ENCODE results near the gene SLC52A3.

SLC52A3 gene

DNA sequence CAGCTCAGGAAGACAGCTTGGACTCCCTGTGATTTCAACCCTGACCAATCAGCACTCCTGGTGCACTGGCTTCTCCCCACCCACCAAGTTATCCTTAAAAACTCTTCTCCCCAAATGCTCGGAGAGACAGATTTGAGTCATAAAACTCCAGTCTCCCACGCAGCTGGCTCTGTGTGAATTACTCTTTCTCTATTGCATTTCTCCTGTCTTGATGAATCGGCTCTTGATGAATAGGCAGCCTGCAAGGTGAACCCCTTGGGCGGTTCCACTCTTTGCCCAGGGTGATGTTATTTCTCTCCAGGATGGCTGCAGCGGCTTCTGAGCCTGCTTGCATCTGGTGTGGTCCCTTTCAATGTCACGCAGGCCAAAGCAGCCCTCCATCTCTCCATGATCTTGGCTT, 12.4 kb downstream of the SLC52A3 start:
- H3K4me3 ChIP-seq (replicated peaks; ENCODE audit: low read depth, low read length): no peak overlapping the region
- TF ChIP-seq, protein P1, sequence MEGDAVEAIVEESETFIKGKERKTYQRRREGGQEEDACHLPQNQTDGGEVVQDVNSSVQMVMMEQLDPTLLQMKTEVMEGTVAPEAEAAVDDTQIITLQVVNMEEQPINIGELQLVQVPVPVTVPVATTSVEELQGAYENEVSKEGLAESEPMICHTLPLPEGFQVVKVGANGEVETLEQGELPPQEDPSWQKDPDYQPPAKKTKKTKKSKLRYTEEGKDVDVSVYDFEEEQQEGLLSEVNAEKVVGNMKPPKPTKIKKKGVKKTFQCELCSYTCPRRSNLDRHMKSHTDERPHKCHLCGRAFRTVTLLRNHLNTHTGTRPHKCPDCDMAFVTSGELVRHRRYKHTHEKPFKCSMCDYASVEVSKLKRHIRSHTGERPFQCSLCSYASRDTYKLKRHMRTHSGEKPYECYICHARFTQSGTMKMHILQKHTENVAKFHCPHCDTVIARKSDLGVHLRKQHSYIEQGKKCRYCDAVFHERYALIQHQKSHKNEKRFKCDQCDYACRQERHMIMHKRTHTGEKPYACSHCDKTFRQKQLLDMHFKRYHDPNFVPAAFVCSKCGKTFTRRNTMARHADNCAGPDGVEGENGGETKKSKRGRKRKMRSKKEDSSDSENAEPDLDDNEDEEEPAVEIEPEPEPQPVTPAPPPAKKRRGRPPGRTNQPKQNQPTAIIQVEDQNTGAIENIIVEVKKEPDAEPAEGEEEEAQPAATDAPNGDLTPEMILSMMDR (IDR thresholded peaks at IDR 0.05; ENCODE audit: low read depth, low read length, missing control alignments): no peak
- DNase-seq (ENCODE audit: extremely low read depth, low read depth): no peak

DNA sequence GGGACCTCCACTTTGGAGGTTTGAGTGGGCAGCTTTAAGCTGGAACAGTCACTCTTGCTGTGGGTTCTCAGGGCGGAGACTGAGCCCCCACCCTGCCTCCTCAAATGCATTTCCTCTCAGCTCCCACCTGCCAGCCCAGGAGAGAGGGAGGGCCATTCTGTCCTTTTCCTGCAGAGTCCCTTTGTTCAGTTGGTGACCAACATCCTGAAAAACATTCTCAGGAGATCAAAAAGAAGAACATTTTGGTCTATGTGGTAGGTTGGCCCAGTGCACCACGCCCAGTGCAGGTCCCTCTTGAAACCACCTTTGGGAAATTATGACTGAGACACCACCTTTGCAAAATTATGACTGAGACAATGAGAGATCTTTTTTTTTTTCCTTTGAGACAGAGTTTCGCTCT, 13.4 kb downstream of the SLC52A3 start:
- DNase-seq (ENCODE audit: extremely low read depth, low read depth): no peak
- TF ChIP-seq, protein P1 (IDR thresholded peaks at IDR 0.05; ENCODE audit: low read depth, low read length, missing control alignments): no peak
- H3K4me3 ChIP-seq (replicated peaks; ENCODE audit: low read depth, low read length): no peak overlapping the region

DNA sequence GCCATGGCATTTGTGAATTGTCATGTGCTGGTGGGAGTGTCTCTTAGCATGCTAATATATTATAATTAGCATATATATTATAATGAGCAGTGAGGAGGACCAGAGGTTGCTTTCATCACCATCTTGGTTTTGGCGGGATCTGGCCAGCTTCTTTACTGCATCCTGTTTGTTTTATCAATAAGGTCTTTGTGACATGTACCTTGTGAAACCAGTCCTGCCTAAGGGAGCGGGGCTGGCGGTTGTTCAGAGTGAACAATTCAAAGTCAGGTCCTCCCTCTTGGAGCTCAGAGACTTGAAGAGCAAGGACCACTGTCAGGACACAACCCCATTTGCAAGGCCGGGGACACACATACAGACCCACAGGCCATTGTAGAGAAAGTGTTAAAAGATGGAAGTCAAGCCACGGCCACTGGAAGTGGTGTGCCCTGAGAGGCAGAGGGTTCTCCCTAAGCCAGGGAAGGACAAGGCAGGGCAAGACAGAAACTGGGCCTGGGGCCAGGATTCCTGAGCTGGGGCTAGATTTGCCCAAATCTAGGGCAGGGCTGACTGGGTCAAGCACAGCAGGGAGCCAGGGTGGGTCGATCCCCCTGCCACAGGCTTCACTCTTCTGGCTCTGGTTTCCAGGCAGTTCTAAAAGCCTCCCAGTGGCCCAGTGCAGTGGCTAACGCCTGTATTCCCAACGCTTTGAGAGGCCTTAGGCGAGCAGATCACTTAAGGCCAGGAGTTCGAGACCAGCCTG, 14.2 kb downstream of the SLC52A3 start:
- TF ChIP-seq, protein P1 (IDR thresholded peaks at IDR 0.05; ENCODE audit: low read depth, low read length, missing control alignments): no peak
- DNase-seq (ENCODE audit: extremely low read depth, low read depth): no peak
- no peak overlapping the region for H3K4me3 ChIP-seq (replicated peaks; ENCODE audit: low read depth, low read length)

DNA sequence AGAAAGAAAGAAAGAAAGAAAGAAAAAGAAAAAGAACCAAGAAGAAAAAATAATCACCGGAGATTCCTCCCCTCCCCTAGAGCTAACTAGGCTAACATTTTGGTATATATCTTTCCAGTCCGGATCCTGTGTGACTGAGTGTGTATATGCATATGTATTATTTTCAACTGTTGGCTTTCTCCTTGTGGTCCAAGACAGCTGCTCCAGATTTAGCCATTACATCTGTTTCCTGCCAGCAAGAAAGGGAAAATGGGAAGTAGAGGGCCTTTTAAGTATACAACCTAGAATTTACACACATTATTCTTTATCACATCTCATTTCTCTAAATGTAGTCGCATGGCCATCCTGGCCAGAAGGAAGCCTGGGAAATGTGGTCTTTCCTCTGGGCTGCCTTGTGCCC, 15.2 kb downstream of the SLC52A3 start:
- DNase-seq (ENCODE audit: extremely low read depth, low read depth): no peak
- TF ChIP-seq, protein P1 (IDR thresholded peaks at IDR 0.05; ENCODE audit: low read depth, low read length, missing control alignments): no peak
- no peak overlapping the region for H3K4me3 ChIP-seq (replicated peaks; ENCODE audit: low read depth, low read length)

DNA sequence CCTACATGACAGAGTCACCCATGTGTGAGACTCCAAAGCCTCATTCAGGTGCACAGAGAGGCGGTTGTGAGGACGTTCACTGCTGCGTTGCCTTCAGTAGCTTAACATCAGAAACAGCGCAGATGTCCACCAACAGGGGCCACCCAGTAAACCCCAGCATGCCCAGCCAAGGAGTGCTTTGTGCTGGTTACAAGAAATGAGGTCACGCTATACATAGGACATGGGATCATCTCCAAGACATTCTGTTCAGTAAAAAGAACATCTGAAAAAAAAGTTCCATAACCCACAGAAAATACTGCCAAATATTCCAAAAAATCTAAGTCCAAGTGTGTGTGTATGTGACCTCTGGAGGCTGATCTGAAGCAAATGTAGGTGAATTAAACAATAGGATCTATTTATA, 16.0 kb downstream of the SLC52A3 start:
- TF ChIP-seq, protein P1 (IDR thresholded peaks at IDR 0.05; ENCODE audit: low read depth, low read length, missing control alignments): no peak
- no peak for DNase-seq (ENCODE audit: extremely low read depth, low read depth)
- no peak overlapping the region for H3K4me3 ChIP-seq (replicated peaks; ENCODE audit: low read depth, low read length)

DNA sequence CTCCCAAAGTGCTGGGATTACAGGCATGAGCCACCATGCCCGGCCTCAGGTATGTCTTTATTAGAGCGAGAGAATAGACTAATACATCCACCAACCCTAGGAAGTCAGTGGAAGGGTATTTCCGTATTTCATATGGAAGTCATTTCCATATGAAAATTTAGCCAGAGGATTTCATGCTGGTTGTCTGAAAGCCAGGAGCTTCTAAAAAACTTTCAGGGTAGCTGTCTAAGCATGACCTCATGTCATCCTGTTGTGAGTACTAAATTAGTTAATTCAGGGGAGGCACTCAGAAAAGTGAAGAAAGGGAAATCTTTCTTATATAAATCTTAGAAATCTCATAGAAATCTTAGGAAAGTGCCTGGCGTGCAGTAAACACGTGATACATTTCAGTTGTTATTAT, 16.5 kb downstream of the SLC52A3 start:
- TF ChIP-seq, protein P1 (IDR thresholded peaks at IDR 0.05; ENCODE audit: low read depth, low read length, missing control alignments): no peak
- H3K4me3 ChIP-seq (replicated peaks; ENCODE audit: low read depth, low read length): no peak overlapping the region
- no peak for DNase-seq (ENCODE audit: extremely low read depth, low read depth)

DNA sequence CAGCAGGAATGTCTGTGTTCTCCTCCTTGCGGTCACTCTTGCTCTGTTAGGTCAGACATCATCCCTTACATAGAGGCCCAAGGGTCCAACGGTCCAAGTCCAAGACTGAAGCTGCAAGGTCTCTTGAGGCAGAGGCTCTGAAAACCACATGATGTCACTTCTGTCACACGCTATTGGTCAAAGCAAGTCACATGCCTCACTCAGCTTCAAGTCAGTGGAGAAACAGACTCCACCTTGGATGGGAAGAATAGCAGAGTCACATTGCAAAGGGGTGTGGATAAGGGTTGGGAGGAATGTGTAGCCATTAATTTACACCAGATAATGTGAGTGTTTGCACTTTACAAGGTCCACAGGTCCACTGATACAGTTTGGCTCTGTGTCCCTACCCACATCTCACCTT, 17.5 kb downstream of the SLC52A3 start:
- TF ChIP-seq, protein P1 (IDR thresholded peaks at IDR 0.05; ENCODE audit: low read depth, low read length, missing control alignments): no peak
- DNase-seq (ENCODE audit: extremely low read depth, low read depth): no peak
- H3K4me3 ChIP-seq (replicated peaks; ENCODE audit: low read depth, low read length): no peak overlapping the region

All from HFF-Myc (cell line).